Heart left ventricle (tissue), 16 donors: ENCODE results near the gene EIF1B. TPM values are rescaled to one million over a fixed set of nuclear protein-coding genes. Genes with fewer than 3 reads are reported as not detected.

ENCODE experiments used
- ATAC-seq, 4 donors: fragments of 200-7000 bp; cut with Tn5 transposase; one replicate each; pipeline ENCODE4 v1.9.1; 2020 to 2022; ENCODE audit warnings: moderate library complexity in 4 of 4, mild to moderate bottlenecking in 3 of 4, moderate number of reproducible peaks in 1 of 4
- DNase-seq, 5 donors: peaks; one replicate each; pipeline ENCODE4 v3.0.0-alpha.2; 2020
- H3K27ac ChIP-seq, 12 donors: fragments of 200-600 bp; sonication (generic) in 4 of 12; one replicate each; pipeline versions ENCODE4 v1.5.0 to v1.8.0; 2016 to 2022; ENCODE audit warnings: mild to moderate bottlenecking in 2 of 12
- H3K27me3 ChIP-seq, 9 donors: fragments of 200-600 bp; sonication (generic) in 2 of 9; one replicate each; pipeline versions ENCODE4 v1.5.1 to v1.8.0; 2016 to 2022; ENCODE audit warnings: mild to moderate bottlenecking in 3 of 9
- H3K36me3 ChIP-seq, 9 donors: fragments of 200-600 bp; sonication (generic) in 2 of 9; one replicate each; pipeline versions ENCODE4 v1.5.0 to v1.8.0; 2018 to 2022; ENCODE audit warnings: mild to moderate bottlenecking in 2 of 9
- H3K4me1 ChIP-seq, 12 donors: fragments of 200-600 bp; sonication (generic) in 4 of 12; one replicate each; pipeline versions ENCODE4 v1.5.0 to v1.8.0; 2016 to 2022; ENCODE audit warnings: mild to moderate bottlenecking in 3 of 12
- H3K4me3 ChIP-seq, 12 donors: fragments of 200-600 bp; sonication (generic) in 4 of 12; one replicate each; pipeline versions ENCODE4 v1.5.0 to v1.8.0; 2017 to 2022; ENCODE audit warnings: mild to moderate bottlenecking in 9 of 12, moderate library complexity in 4 of 12
- H3K9me3 ChIP-seq, 12 donors: fragments of 200-600 bp; sonication (generic) in 4 of 12; one replicate each; pipeline versions ENCODE4 v1.5.0 to v1.8.0; 2016 to 2022; ENCODE audit warnings: mild to moderate bottlenecking in 1 of 12
- CTCF ChIP-seq, 12 donors: fragments of 200-600 bp; sonication (generic) in 4 of 12; IDR thresholded peaks; one replicate each; pipeline versions ENCODE4 v1.5.0 to v1.8.0; 2018 to 2022; ENCODE audit warnings: antibody characterized with exemption in 12 of 12, mild to moderate bottlenecking in 5 of 12
- POLR2A ChIP-seq, 2 donors: fragments of 450-650 bp; IDR thresholded peaks; one replicate each; pipeline ENCODE4 v1.6.1; 2017; ENCODE audit warnings: antibody characterized with exemption in 2 of 2, mild to moderate bottlenecking in 2 of 2, moderate library complexity in 2 of 2
- WGBS, 4 donors: extraction: QIAGEN DNeasy Blood & Tissue Kit in 2 of 4; methylation state at CpG; one replicate each; pipeline versions ENCODE4 v1.1.5 to v1.1.7; 2013 to 2018; 5-methylcytosine and 5-hydroxymethylcytosine counted together
- intact Hi-C, 10 donors: fragments of 100-400 bp; cut with DNase I; formaldehyde crosslinking; loops; one replicate each; pipeline versions ENCODE4 v1.11.1 to v1.14.2; 2022
- polyA plus RNA-seq, 2 donors: library from polyadenylated mRNA; stranded (reverse); fragments of 200-250 nt; gene quantifications; one replicate each; pipeline ENCODE4 v1.2.3, GENCODE V29; 2013
- total RNA-seq, 9 donors: library from RNA; depleted of rRNA in 2 of 9; stranded (reverse); fragments of >200 nt in 2 of 9; fragmentation: NEBNext Ultra II Directional in 3 of 9; extraction: Animal tissue kit (Norgen Biotek cat#: 25700) in 3 of 9; gene quantifications; one replicate each; pipeline versions ENCODE4 v1.1.0 to v1.2.4, GENCODE V29; 2016 to 2023
- donor health status: ischemic (EF 13 %, LVEDD 7.1; RV severe dilation, severe dysfunction).
- donor health status: healthy with polysubstance abuse.
- donor health status: DM: no; HTN: yes; CAD: no.
- donor health status: DM: no; HTN: no; CAD: no.
- donor health status: ischemic (EF 25% LVEDD 6.9; RV normal size, moderate dysfunction).
- donor health status: ischemic (EF 25% LVEDD 5.7; RV mildly dilated, moderate dysfunction).
- donor health status: healthy.
- donor health status: DM: yes; HTN: yes; CAD: no.
- donor health status: ischemic (EF 35%, LVEDD 5.7; RV mildly dilated, moderate dysfunction).
- donor health status: nonischemic (EF 11% LVEDD 7.7; RV severe dilation, severe dysfunction).
- donor health status: DM: yes; HTN: yes; CAD: no.
- donor health status: PGD.
- donor health status: ischemic (EF 29% LVEDD 5.4; RV normal size, mild dysfunction).
- donor health status: nonischemic (EF 23%, LVEDD 6.1; RV moderate dilation, normal function).

The EIF1B gene
- total and polyA plus RNA-seq, 11 donors, result 64.0 to 590 (median 289) TPM

GRCh38 chr3:40317061-40317855, 7.8 kb downstream of the EIF1B start:
- peaks cover 0 to 32% (median 26%) of the 10 kb centered on the region in 9 donors for H3K36me3 ChIP-seq
- ATAC-seq (no peak), DNase-seq (peak in 2 of 5 donors; percentile 19 to 30)
- no peaks in the 10 kb centered on the region for H3K9me3 ChIP-seq
- no peak for TF ChIP-seq POLR2A (IDR thresholded peaks at IDR 0.05)
- peak; percentile 67 to 89 (median 82) for TF ChIP-seq CTCF (IDR thresholded peaks at IDR 0.05)
- 25 to 35% (median 31%) methylated on average over 6 of the region's 6 CpGs for WGBS, 4 donors
- no peaks in the 10 kb centered on the region for H3K27me3 ChIP-seq
- no peak overlapping the region for H3K27ac ChIP-seq
- no peak overlapping the region for H3K4me3 ChIP-seq
- peaks cover 0 to 27% (median 15%) of the 10 kb centered on the region in 12 donors for H3K4me1 ChIP-seq
- intact Hi-C loops, result loop anchor here in 9 of 10 donors (1.0 to 10.0 kb wide), 7 partner anchors 124 to 902 kb away; no protein-coding TSS in a partner anchor

DNA sequence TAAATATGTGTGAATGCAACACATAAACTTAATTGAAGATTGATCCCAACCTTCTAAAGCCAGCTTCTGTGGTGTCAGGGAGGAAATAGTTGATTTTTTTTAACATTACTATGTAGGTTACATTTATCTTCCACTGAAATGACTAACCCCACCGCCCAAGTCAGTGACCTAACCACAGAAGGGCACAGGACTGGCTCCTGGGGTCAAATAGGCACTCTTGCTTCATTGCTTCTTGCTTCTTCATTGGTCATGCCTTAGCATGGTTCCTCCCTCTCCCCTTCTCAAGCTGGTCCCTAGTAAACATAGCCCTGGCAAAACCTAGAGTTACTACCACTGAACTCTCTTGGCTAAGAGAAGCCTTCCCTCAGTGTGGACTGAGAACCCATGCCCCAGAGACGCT, 12.3 kb downstream of the EIF1B start:
- ATAC-seq (no peak), DNase-seq (no peak)
- TF ChIP-seq CTCF (IDR thresholded peaks at IDR 0.05), result no peak
- no peak for TF ChIP-seq POLR2A (IDR thresholded peaks at IDR 0.05)
- Histone ChIP-seq H3K4me3 (no peak overlapping the region), H3K27ac (no peak overlapping the region), H3K36me3 (peaks cover 0 to 1% (median 0%) of the 10 kb centered on the region in 9 donors), H3K9me3 (no peaks in the 10 kb centered on the region), H3K27me3 (no peaks in the 10 kb centered on the region), H3K4me1 (no peaks in the 10 kb centered on the region)
- WGBS, 4 donors, result 80 to 91% (median 87%) methylated on average over 2 of the region's 2 CpGs
- intact Hi-C loops, result loop anchor here in 6 of 10 donors (10.0 kb wide), 5 partner anchors 113 to 263 kb away; partner anchors contain the start of genes RPL14 (in 3 of the 6) and ZNF621 (in 1 of the 6)

DNA sequence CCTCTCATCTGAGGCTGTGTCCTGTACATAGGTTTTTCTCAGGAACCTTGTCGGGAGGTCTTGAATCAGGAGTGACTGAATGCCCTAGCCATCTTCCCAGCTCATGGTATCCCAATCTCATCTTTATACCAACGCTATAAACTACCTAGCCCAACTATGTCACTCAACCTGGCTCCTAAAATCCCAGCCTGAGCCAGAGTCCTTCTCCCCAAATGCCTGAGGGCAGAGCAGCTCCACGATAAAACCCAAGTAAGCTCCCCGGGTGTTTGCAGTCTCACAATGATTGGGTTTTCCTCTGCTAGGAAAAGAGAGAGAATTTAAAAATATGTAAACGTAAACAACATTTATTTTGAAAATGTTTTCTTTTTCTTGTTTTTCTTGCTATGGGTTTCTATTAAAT, 14.4 kb downstream of the EIF1B start:
- ATAC-seq (no peak), DNase-seq (no peak)
- H3K9me3 ChIP-seq, result no peaks in the 10 kb centered on the region
- H3K27ac ChIP-seq, result no peak overlapping the region
- TF ChIP-seq POLR2A (IDR thresholded peaks at IDR 0.05) (no peak), CTCF (IDR thresholded peaks at IDR 0.05) (no peak)
- H3K27me3 ChIP-seq, result no peaks in the 10 kb centered on the region
- H3K4me3 ChIP-seq, result no peak overlapping the region
- no peaks in the 10 kb centered on the region for H3K36me3 ChIP-seq
- H3K4me1 ChIP-seq, result peaks cover 0 to 5% (median 0%) of the 10 kb centered on the region in 12 donors
- intact Hi-C loops, result loop anchor here in 6 of 10 donors (10.0 kb wide), 5 partner anchors 111 to 261 kb away; partner anchors contain the start of genes RPL14 (in 3 of the 6) and ZNF621 (in 1 of the 6)
- WGBS, 4 donors, result 77 to 91% (median 85%) methylated on average over 5 of the region's 5 CpGs

- DNase-seq (no peak), ATAC-seq (no peak)
- Histone ChIP-seq H3K4me3 (no peak overlapping the region), H3K36me3 (no peaks in the 10 kb centered on the region), H3K27ac (no peak overlapping the region), H3K9me3 (no peaks in the 10 kb centered on the region), H3K4me1 (peaks cover 0 to 5% (median 0%) of the 10 kb centered on the region in 12 donors), H3K27me3 (no peaks in the 10 kb centered on the region)
- TF ChIP-seq CTCF (IDR thresholded peaks at IDR 0.05) (no peak), POLR2A (IDR thresholded peaks at IDR 0.05) (no peak)
- intact Hi-C loops, result loop anchor here (5.0 to 10.0 kb wide), 11 partner anchors 108 to 1558 kb away; partner anchors contain the start of genes RPL14 (in 3 of the 10) and ZNF621 (in 3 of the 10)
- 80 to 92% (median 85%) methylated on average over 4 of the region's 4 CpGs for WGBS, 4 donors
Measured at GRCh38 chr3:40324621-40325020, 15.1 kb downstream of the EIF1B start.
